ENCODE results near the gene ALDH1L2.

Gene ALDH1L2

DNA sequence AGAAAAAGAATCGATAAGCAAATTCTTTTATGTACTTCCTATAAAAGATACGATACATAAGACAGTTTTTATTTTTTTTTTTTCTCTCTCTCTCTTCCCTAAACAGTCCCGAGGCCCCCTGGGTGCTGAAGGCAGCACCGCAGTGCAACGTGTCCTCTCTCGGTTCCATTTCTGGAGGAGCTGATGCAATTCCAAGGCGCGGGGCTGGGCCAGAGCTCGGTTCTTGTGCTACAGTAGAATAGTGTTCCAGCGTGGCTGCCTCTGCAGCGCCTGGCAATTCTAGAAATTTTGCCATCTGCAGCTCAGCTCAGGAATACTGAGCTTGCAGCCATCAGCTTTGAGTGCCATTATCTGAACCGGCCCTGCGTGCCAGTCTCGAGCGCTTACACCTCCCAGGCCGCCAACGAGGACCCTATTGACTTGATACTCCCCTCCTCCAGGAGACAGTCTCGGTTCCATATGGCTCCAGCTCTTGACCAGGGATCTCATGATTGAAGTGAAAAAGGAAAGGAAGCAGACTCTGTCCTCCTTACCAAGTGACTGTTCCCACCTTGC, 630 bp downstream of the ALDH1L2 start:
- DNase-seq (ENCODE audit: low read depth), result no peak

DNA sequence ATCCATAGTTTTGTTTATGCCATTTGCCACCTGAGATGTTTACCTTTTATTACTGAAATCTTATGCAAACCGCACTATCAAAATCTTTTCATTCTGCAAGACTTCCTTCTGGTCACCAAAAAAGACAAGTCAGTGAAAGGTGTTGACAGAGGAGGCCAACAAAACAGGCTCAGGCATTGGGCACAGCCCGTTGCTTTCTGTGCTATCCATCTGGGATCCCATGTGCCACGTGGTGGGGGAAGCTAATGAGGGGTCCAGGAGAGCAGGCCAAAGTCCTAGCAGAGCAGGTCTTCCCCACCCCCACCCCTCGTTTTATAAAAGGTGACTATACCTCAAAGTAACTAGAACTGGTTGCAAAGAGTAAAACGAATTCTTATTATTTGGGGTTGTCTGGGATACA, 1.2 kb downstream of the ALDH1L2 start:
- DNase-seq (ENCODE audit: low read depth), result no peak

DNA sequence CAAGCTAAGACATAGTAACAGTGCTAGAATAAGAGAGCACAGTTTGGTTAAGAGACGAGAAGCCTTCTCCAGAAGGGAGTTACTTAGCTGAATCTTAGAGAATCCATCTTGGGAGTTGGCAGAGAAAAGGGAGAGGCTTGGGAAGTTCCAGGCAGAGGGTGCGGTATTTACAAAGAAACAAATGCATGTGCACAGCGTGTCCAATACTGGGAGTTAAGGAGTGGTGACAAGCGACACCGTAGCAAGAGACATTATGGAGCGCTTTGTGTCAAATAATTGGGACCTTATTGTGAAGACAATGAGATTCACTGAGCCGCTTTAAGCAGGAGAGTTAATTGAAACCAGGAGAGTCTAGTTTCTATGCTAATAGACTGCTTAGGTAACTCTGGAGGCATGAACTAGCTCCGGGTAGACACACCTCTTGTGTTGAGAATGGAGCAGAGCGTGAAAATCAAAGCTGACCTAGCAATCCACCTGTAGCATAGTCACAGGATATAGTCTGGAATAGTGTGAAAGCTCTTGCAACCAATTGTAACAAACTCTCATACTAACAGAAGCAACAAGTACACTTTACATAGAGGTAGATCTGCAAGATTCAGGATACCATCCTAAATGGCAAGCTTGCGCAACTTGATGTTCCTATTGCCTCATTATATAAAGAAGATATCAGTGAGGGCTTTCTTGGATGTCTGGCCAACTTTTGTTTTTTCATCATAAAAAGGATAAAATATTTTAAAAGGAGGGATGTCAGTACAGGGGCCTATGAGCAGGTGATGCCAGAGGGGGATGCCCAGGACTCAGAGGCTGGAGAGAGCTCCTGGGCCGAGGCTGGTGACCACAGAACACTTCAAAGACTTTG, 5.3 kb downstream of the ALDH1L2 start:
- DNase-seq (ENCODE audit: low read depth), result no peak

DNA sequence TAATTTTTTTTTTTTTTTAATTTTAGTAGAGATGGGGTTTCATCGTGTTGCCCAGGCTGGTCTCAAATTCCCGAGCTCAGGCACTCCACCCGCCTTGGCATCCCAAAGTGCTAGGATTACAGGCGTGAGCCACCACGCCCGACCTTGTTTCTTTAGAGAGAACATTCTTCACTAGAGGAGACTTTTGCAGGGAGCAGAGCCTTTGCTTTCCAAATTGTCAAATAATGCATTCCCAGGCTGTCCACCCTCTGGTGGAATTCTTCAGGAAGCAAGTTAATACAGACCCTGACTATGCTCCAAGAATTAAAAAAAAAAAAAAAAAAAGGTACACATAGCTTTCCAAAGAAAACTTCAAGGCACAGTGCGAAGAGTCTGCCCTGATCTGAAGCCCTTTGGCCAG, 6.8 kb downstream of the ALDH1L2 start:
- DNase-seq (ENCODE audit: low read depth), result no peak

DNA sequence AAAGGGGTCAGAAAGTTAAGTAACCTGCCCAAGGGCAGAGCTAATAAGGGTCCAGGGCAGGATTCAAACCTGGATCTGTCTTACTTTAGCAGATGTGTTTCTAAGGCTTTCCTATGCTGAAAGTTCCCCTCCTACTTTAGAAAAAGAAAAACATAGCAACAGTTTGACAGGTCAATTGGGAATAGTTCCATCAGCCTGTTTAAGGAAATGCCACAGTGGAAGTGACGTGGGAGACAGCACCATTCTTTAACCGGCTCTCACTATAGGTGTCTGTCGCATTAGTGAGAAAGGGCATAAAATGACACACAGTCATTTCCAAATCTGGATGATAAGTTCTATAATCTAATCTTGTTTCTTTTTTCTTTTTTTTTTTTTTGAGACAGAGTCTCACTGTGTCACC, 7.3 kb downstream of the ALDH1L2 start:
- no peak for DNase-seq (ENCODE audit: low read depth)

DNA sequence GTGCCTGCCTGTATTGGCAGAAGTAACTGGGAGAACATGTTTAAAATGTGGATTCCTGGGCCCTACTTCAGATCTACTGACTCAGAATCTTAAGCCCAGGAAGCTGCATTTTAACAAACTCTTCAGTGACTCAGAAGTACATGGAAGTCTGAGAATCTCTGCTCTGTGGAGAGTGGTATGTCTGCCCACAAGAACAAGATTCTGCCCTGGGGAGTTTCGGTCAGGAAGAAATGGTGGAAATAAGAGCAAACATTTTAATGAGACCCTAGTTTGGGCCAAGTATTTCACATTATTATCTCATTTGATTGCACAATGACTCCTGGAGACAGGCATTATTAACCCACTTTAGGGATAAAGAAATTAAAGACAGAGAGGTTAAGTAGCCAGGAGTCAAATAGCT, 8.2 kb downstream of the ALDH1L2 start:
- DNase-seq (ENCODE audit: low read depth), result no peak

DNA sequence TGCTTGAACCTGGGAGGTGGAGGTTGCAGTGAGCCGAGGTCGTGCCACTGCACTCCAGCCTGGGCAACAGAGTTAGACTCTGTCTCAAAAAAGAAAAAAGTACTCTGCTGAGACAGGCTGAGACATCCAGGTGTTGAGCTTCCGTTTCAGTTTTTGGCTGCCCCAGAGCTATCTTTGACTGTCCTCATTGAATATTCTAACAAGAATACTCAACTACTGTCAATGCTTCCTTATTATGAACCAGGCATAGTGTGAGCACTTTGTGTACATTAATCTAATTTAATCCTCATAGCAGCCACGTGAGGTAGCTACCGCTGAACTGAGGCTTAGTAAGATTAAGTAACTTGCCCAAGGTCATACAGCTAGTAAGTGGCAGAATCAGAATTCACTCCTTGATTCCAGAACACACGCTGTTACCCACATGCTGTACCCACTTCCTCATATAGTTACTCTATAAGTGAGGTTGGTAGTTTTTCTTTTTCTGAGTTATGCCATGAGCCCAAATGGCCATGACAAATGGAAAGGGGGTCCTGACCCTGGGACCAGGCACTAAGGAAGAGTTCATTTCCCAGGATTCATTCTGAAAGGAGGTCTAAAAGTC, 11.3 kb downstream of the ALDH1L2 start:
- no peak for DNase-seq (ENCODE audit: low read depth)

DNA sequence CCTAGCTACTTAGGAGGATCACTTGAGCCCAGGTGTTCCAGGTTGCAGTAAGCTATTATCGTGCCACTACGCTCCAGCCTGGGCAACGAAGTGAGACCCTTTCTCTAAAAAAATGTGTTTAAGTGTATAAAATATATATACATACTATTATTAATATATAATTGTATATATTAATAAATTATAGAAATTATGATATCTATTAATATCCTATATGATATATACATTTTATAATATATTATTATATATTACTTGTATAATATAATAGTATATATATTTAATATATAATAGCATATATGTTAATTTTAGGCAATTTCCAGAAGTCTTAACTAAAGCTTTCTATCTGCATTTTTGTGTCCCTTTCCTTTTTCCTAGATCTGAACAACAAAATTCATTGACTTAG, 12.3 kb downstream of the ALDH1L2 start:
- no peak for DNase-seq (ENCODE audit: low read depth)

DNA sequence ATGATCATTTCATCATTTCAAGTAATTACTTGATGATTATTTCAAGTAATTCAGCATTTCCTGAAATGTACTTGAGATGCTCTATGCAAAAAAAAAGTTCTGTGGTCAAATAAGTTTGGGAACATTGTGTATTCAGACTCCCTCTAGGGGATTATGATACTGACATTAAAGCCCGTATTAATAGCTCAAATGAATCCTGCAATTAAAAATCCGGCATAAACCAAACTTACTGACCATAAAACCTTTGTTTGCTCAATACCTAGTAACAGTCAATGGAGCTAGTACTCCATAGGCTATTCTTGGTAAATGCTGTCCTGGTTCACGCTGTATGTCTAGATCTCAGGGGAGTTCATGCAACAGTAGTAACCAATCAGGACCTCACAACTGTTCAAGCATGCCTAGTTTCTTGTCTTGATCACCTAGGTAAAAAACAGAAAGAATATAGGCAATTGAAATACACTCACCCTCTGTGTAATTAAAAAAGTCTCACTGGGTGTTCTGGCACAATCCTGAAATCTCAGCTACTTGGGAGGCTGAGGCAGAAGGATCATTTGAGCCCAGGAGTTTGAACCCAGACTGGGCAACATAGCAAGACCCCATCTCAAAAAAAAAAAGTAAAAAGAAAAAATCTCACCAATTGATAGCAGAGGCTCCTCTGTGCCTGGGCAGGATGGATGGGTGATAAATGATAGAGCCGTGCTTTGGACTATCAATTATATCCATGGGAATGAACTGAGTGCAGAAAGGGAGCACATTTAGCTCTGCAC, 14.1 kb downstream of the ALDH1L2 start:
- DNase-seq (ENCODE audit: low read depth), result no peak

DNA sequence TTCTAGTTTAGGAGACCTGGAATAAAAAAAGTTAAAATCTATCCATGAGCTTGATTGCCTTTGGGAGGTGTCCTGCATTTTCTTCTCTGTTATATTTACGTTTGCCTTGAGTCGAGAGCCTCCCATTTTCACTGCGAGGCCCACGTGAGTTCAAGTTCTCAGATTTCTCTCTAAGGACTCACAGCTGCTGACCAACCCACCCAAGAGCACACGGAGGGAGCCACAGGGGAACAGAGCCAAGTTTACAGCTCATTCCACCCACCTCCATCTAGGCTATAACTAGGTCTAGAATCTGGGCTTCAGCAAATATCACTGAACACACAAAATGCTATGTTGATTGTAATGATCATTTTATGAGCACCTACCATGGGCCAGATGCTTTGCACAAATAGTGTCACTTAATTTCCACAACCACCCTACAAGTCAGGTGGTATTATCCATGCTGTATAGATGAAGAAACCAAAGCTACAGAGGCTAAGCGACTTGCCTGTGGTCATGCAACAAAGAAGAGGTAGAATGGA, 16.7 kb downstream of the ALDH1L2 start:
- DNase-seq (ENCODE audit: low read depth), result no peak

DNA sequence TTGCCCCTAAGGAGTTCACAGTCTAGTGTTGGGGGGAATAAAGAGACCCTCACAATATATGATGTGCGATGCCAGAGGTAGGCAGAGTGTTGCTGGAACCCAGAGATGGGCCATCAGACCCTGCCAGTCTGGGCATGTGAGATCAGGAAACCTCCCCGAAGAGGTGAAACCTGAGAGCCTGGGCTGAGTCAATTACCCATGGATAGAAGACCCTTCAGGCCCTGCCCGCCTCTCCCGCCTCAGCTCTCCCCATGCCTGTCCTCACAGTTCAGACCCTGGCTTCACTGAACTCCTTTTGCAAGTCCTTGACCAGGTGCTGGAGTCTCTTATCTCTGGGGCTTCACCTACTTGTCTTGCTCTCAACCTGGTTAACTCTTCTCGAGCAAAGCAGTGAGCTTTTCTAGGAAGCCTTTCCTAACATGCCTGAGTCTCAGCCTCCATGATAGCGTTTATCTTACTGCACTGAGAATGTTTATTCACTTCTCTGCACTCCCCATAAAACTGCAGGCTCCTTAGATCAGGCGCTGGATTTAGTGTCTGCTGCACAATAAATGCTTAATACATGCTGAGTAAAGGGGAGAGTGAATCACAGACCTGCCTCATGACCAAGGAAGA, 19.6 kb downstream of the ALDH1L2 start:
- no peak for DNase-seq (ENCODE audit: low read depth)

DNA sequence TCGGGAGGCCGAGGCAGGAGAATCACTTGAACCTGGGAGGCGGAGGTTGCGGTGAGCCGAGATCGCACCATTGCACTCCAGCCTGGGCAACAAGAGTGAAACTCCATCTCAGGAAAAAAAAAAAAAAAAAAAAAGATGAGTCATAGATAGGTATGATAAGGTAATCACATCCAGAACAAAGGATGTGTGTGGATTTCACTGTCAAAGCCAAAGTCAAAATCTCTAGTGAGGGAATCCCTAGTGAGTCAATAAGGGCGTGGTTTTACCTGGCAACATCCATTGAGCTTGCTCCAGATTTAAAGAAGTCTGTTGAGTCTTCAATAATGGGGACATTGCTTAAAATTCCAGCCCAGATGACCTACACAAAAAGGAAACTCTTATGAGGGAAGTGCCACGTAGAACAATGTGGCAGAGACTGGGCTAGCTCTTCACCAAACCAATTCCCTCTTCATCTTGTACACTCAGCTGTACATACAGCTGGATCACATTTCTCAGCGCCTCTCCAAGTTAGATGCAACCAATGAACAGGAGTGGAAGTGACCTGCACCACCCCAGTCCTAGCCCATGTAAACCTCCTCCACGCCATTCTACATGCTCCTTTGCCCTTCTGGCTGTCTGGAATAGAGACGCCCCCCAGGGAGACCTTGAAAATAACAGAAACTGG, 23.4 kb downstream of the ALDH1L2 start:
- no peak for DNase-seq (ENCODE audit: low read depth)

DNA sequence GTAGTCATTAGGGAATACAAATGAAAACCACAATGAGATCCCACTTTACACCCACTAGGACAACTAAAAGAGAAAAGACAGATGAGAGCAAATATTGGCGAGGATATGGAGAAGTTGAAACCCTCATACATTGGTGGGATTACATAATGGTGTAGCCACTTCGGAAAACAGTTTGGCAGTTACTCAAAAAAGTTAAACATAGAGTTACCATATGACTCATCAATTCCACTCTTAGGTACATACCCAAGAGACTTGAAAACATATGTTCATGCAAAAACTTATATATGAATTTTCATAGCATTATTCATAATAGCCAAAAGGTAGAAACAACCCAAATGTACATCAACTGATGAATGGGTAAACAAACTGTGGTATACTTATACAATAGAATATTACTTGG, 27.1 kb downstream of the ALDH1L2 start:
- no peak for DNase-seq (ENCODE audit: low read depth)

DNA sequence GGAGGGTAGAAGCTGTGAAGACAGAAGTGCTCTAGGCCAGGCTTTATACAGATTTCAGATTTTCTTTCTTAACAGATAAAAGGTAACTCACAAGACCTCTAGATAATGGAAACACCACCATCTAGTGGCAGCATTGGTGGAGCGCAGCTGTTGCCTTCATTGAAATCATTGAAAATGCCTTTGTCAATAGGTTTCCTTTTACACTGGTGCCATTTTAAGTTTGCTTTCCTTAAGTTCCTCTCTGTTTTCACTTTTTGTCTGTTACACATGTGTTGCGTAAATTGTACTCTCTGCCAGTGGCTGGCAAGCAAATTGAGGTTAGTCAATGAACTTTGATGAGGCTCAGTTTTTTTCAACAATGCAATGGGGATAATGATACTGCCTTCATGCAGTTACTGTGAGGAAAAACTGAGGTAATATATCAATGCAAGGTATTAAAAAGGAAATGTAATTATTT, 31.1 kb downstream of the ALDH1L2 start:
- DNase-seq (ENCODE audit: low read depth), result peak; percentile 62

DNA sequence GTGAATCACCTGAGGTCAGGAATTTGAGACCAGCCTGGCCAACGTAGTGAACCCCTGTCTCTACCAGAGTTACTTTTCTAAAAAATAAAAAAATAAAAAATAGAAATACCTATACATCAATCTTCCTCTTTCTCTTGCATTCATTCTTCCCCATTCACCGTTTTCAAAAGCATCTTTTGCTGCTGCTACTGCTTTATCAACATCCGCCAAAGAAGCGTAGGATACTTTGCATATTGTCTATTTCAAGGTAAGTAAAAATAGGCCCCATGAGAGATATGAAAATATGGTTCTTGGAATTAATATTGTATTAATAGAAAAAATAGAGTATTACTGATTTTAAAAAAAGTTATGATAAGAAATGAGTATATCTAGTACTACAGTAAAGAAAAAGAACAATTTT, 32.3 kb downstream of the ALDH1L2 start:
- no peak for DNase-seq (ENCODE audit: low read depth)

DNA sequence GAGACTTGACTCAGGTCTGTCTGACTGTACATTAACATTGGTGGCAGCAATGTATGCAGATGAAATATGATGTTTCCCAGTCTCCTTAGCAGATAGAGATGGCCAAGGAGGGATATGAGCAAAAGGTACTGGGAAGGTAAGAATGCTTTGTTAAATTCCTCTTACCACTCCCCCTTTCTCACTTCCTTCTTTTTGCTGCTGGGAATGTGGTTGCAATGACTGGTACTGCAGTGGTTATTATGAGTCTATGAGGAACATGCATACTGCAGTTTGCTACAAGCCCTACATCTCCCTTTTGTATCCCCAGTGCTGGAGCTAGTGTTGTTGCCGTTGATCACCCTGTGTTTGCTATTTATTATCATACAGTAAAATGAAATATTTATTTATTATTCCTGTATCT, 35.9 kb downstream of the ALDH1L2 start:
- DNase-seq (ENCODE audit: low read depth), result no peak

DNA sequence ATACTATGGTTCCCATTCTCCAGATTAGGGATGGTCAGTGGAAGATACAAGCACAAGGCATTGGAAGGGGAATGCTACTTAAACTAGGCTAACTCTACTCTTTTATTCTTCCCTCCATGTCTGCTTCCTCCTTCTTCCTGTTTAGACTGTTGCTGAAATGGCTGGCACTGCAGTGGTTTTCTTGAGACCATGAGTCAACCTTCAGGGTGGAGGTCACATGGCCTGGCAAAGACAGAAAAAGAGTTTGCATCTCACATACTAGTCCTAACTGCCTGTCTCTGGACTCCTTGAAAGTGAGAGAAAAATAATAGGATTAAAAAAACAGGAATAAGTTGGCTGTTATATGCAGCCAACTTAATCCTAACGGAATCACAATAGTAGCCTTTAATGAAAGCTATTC, 37.0 kb downstream of the ALDH1L2 start:
- DNase-seq (ENCODE audit: low read depth), result no peak

DNA sequence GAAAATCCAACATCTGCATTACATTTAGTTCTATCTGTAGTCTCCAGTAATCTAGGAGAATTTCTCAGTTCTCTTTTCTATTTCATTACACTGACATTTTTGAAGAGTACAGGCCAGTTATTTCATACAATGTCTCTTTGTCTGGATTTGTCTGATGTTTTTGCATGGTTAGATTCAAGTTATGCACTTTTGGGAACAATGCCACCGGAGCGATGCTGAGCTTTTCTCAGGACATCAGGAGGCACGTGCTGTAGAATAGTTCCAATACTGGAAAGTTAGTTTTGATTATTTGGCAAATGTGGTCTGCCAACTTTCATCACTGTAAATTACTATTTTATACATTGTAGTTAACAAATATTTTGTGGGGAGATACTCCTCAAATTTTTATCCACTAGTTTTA, 43.1 kb downstream of the ALDH1L2 start:
- DNase-seq (ENCODE audit: low read depth), result no peak

DNA sequence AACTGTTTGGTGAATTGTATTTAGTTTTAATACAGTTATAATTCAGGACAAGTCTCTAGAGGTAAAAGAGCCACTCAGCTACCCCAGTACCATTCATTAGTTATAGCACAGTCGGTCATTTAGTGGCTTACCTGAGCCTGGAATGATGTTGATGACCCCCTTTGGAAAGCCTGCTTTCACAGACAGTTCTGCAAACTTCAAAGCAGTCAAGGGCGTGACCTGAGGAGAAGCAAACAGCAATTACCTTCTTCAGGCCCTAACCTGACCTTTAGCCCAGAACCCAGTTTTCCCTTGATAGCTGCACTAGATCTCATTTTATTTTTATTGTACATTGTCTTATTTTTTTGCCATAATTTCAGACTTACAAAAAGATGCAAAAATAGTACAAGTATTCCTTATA, 43.8 kb downstream of the ALDH1L2 start:
- no peak for DNase-seq (ENCODE audit: low read depth)

DNA sequence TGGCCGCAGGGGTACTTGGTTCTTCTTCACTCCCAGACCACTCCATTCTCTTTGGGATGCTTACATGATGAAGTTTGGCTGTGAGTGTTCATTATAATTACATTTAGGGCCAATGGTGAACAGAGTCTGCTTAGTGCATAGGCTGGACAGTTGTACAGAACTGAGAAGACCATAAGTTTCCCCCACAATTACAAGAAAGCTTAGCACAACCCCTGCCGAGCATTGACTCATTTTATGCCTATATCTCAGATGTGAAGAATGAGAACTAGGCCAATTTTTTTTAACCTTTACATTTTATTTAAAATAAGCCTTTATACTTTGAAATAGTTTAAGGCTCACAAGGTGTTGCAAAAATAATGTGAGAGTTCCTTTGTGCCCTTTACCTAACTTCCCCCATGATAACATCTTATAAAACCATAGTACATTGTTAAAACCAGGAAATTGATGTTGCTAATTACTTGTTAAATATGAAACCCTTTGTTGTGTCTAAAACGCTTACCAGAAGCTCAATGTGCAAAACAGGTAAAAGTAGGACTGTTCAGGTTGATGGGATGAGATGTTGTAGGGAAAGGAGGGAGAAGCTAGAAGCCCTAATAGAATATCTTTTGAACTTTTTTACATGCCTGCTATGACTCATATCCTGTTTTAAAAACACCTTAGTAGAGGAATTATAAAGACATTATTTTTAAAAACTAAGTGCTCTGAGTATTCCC, 47.2 kb downstream of the ALDH1L2 start:
- no peak for DNase-seq (ENCODE audit: low read depth)

DNA sequence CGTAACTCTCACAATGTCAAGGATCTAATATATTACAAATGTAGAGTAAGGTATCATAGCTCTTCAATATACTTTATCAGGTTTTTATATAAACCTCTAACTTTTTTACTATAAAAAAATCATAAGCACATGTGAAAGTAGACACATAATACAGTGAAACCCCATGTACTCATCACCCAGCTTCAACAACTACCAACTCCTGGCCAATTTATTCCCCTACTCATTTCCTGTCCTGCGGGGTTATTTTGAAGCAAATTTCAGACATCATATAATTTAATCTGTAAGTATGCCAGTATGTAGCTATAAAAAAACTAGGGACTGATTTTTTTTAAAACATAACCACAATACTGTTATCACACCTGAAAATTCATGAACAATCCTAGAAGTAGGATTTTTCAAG, 50.4 kb downstream of the ALDH1L2 start:
- no peak for DNase-seq (ENCODE audit: low read depth)
